Mammary epithelial cell (primary cell): ENCODE measurements around the gene BARX2.

ENCODE experiments used
- EZH2 ChIP-seq: IDR thresholded peaks from 2 replicates; pipeline ENCODE4 v1.6.1; 2012; ENCODE audit warnings: low read length, inconsistent platforms, borderline replicate concordance
- TF ChIP-seq, protein P1 (sequence below), 2 donors: IDR thresholded peaks in 1 of 2; conservative IDR thresholded peaks in 1 of 2; 2 replicates each; pipeline ENCODE4 v1.5.1; 2011 to 2012; ENCODE audit warnings: inconsistent platforms in 2 of 2, low read length in 2 of 2, mild to moderate bottlenecking in 2 of 2, control low read depth in 1 of 2, low read depth in 1 of 2; ENCODE audit not compliant: insufficient read depth in 1 of 2; ENCODE audit errors: extremely low read depth in 1 of 2

GRCh38 chr11:129394709-129395108 is 19.1 kb downstream of the BARX2 start:
- no peak for TF ChIP-seq EZH2
- TF ChIP-seq, protein P1, sequence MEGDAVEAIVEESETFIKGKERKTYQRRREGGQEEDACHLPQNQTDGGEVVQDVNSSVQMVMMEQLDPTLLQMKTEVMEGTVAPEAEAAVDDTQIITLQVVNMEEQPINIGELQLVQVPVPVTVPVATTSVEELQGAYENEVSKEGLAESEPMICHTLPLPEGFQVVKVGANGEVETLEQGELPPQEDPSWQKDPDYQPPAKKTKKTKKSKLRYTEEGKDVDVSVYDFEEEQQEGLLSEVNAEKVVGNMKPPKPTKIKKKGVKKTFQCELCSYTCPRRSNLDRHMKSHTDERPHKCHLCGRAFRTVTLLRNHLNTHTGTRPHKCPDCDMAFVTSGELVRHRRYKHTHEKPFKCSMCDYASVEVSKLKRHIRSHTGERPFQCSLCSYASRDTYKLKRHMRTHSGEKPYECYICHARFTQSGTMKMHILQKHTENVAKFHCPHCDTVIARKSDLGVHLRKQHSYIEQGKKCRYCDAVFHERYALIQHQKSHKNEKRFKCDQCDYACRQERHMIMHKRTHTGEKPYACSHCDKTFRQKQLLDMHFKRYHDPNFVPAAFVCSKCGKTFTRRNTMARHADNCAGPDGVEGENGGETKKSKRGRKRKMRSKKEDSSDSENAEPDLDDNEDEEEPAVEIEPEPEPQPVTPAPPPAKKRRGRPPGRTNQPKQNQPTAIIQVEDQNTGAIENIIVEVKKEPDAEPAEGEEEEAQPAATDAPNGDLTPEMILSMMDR (conservative IDR thresholded peaks at IDR 0.05 in 1 of 2, IDR thresholded peaks at IDR 0.05 in 1 of 2; ENCODE audit: extremely low read depth in 1 of 2, insufficient read depth in 1 of 2, low read depth in 1 of 2, low read length in 2 of 2), result no peak
